ENCODE data around the gene INSC. TPM values are rescaled to one million over a fixed set of nuclear protein-coding genes. Genes with fewer than 3 reads are reported as not detected.
A peak's percentile ranks its signal among the peaks of the same experiment; 100 is the strongest.

Gene INSC
- total and polyA plus RNA-seq, 9 donors = 0.10 to 0.38 (median 0.21) TPM; not detected in 3

DNA sequence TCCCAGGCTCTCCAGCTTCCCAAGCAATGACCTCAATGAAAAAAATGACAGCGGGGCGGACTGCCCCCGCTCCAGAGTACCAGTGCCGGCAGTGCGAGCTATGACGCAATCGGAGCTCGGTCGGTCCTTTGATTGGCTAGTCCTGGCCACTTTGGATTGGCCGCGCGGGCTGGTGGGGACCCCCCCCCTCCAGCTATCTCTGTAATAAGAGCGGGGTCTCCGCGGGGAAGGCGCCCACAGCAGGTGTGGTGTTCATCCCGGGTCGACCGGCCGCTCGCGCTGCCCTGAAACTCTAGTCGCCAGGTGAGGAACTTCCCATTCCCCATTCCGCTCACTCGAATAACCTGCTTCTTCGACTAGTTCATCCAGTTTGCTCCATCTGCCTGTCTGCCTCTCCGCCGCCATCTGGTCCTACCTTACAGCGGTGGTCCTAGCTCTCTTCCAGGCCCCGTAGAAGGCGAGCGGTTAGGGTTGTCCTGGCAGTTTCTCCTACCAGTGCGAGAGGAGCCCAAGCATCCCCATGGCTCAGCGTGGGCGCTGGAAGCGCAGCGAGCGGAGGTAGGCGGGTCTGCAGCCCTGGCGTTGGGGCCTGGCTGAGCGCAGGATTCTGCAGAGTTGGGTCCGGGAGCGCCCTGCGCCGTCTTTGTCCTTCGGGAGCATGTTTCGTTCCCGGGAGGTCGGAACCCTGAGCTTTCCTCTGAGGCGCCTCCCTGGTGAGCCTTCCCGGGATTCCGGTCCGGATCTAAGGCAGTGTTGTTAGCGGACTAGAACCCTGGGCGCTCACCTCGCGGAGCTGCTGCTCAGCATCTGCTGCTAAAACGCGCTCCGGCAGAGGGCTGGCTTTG, 41.1 kb upstream of the INSC start, which contains the start of gene CALCB:
CALCB (plus strand) TSS at position 233 of the 845 bp plus-strand sequence. CDS start 1,126 bp downstream, outside the sequence.
- peaks cover 1% of the 10 kb centered on the region for H3K4me1 ChIP-seq (ENCODE audit: insufficient read depth)
- no peak for DNase-seq
- H3K9me3 ChIP-seq = no peaks in the 10 kb centered on the region
- no peaks in the 10 kb centered on the region for H3K36me3 ChIP-seq
- WGBS, 3 donors = 1 to 2% (median 1%) methylated on average over 59 to 60 of the region's 60 CpGs
- H3K4me3 ChIP-seq = no peak within 1 kb of the TSS
- TF ChIP-seq EP300 (IDR thresholded peaks at IDR 0.05) (no peak), POLR2A (IDR thresholded peaks at IDR 0.05) (no peak)
- TF ChIP-seq, protein P1, sequence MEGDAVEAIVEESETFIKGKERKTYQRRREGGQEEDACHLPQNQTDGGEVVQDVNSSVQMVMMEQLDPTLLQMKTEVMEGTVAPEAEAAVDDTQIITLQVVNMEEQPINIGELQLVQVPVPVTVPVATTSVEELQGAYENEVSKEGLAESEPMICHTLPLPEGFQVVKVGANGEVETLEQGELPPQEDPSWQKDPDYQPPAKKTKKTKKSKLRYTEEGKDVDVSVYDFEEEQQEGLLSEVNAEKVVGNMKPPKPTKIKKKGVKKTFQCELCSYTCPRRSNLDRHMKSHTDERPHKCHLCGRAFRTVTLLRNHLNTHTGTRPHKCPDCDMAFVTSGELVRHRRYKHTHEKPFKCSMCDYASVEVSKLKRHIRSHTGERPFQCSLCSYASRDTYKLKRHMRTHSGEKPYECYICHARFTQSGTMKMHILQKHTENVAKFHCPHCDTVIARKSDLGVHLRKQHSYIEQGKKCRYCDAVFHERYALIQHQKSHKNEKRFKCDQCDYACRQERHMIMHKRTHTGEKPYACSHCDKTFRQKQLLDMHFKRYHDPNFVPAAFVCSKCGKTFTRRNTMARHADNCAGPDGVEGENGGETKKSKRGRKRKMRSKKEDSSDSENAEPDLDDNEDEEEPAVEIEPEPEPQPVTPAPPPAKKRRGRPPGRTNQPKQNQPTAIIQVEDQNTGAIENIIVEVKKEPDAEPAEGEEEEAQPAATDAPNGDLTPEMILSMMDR (IDR thresholded peaks at IDR 0.05) = no peak
- no peaks in the 10 kb centered on the region for H3K27me3 ChIP-seq
- H3K27ac ChIP-seq = no peak within 1 kb of the TSS
- intact Hi-C loops (cut with DNase I) = no loop called here

DNA sequence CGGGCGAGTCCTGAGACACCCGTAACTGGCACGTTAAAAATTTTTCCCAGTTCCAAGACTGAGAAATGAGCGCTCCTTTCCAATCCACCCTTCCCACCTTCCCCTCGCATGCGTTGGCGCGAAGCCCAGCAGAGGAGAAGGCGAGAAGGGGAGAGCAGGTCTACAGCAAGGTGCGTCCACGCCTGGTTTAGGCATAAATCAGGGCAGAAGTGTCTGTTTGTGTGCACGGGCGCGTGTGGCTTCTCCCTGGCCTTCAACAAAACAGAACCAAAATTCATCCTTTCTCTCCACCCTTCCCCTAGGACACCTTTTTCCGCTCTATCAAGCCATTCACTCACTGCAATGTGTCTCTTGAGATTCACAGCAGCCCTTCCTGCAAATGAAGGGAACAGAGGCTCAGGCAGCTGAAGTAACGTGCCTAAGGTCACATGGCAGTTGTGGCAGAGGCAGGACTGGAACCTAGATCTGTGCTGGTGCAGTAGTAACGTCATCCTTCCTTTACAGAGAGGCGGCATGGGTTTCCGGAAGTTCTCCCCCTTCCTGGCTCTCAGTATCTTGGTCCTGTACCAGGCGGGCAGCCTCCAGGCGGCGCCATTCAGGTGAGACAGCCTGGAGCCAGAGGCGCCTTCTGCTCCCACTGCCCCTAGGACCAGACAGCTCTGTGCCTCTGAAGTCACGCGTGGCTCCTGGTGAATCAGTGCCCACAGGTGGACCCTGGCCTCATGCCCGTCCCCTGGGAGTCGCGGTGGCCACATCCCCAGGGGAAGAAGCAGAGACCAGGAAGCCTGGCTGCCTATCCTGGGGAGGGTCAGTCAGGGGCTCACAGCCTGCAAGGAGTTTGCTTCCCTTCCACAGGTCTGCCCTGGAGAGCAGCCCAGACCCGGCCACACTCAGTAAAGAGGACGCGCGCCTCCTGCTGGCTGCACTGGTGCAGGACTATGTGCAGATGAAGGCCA, 40.2 kb upstream of the INSC start:
- Histone ChIP-seq H3K4me1 (ENCODE audit: insufficient read depth) (peaks cover 1% of the 10 kb centered on the region), H3K9me3 (no peaks in the 10 kb centered on the region), H3K27me3 (no peaks in the 10 kb centered on the region), H3K27ac (no peak overlapping the region), H3K36me3 (no peaks in the 10 kb centered on the region), H3K4me3 (no peak overlapping the region)
- 2 to 3% (median 3%) methylated on average over 26 to 33 of the region's 33 CpGs for WGBS, 3 donors
- TF ChIP-seq, protein P1 (IDR thresholded peaks at IDR 0.05) = no peak
- TF ChIP-seq EP300 (IDR thresholded peaks at IDR 0.05) (no peak), POLR2A (IDR thresholded peaks at IDR 0.05) (no peak)
- peak in 4 of 5 donors; percentile 26 to 73 (median 34) for DNase-seq
- intact Hi-C loops (cut with DNase I) = no loop called here

DNA sequence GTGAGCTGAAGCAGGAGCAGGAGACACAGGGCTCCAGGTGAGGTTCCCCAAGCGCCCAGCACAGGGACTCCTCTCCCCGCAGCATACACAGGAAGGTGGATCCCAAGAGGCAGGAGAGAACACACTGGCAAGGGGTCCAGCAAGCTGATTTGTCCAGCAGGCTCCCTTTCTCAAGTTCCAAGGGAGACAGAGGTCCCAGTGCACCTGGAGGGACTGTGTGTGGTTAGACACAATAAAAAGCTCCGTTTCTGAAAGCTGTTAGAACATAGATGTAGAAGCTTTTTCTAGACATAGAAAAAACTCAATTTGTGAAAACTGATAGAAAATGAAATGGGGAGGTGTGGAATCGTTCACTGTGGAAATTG, 39.6 kb upstream of the INSC start:
- 31 to 37% (median 33%) methylated on average over 4 of the region's 4 CpGs for WGBS, 3 donors
- Histone ChIP-seq H3K27me3 (no peaks in the 10 kb centered on the region), H3K9me3 (no peaks in the 10 kb centered on the region), H3K36me3 (no peaks in the 10 kb centered on the region), H3K4me3 (no peak overlapping the region), H3K4me1 (ENCODE audit: insufficient read depth) (peaks cover 1% of the 10 kb centered on the region), H3K27ac (no peak overlapping the region)
- TF ChIP-seq POLR2A (IDR thresholded peaks at IDR 0.05) (no peak), EP300 (IDR thresholded peaks at IDR 0.05) (no peak)
- TF ChIP-seq, protein P1 (IDR thresholded peaks at IDR 0.05) = no peak
- no peak for DNase-seq
- intact Hi-C loops (cut with DNase I) = no loop called here

DNA sequence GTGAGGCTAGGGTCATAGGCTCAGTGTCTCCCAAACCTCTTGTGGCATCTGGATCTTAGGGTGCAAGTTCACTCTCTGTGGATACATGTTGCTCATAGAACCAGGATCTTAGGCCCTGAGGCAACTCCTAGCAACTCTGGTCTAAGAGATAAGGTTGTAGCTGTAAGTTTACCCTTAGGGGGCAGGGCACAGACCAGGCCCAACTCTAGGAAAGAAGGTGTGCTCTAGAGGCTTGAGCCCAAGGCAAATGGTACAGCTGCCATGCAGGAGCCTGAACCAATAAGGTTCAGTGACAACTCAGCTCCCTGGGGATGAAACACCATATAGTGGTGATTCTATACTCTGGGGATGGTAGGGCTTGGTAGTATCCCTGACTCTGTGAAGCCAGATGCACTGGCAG, 23.5 kb upstream of the INSC start:
- no peak overlapping the region for H3K27ac ChIP-seq
- no peaks in the 10 kb centered on the region for H3K36me3 ChIP-seq
- DNase-seq = no peak
- TF ChIP-seq, protein P1 (IDR thresholded peaks at IDR 0.05) = no peak
- no peak for TF ChIP-seq EP300 (IDR thresholded peaks at IDR 0.05)
- H3K4me1 ChIP-seq (ENCODE audit: insufficient read depth) = no peaks in the 10 kb centered on the region
- H3K27me3 ChIP-seq = no peaks in the 10 kb centered on the region
- intact Hi-C loops (cut with DNase I) = no loop called here
- H3K4me3 ChIP-seq = no peak overlapping the region
- no peaks in the 10 kb centered on the region for H3K9me3 ChIP-seq

Measured in ovary (tissue), 9 donors.